Activated CD4-positive, alpha-beta T cell treated with anti-CD3 and anti-CD28 coated beads, Interleukin-2, amount 50 U/mL, for 48 hours (primary cell): ENCODE data around the gene NCK2.

ENCODE experiments used
- DNase-seq, 2 experiments: peaks; one replicate each; pipeline ENCODE4 v3.0.0-alpha.2; 2020

NCK2 gene

DNA sequence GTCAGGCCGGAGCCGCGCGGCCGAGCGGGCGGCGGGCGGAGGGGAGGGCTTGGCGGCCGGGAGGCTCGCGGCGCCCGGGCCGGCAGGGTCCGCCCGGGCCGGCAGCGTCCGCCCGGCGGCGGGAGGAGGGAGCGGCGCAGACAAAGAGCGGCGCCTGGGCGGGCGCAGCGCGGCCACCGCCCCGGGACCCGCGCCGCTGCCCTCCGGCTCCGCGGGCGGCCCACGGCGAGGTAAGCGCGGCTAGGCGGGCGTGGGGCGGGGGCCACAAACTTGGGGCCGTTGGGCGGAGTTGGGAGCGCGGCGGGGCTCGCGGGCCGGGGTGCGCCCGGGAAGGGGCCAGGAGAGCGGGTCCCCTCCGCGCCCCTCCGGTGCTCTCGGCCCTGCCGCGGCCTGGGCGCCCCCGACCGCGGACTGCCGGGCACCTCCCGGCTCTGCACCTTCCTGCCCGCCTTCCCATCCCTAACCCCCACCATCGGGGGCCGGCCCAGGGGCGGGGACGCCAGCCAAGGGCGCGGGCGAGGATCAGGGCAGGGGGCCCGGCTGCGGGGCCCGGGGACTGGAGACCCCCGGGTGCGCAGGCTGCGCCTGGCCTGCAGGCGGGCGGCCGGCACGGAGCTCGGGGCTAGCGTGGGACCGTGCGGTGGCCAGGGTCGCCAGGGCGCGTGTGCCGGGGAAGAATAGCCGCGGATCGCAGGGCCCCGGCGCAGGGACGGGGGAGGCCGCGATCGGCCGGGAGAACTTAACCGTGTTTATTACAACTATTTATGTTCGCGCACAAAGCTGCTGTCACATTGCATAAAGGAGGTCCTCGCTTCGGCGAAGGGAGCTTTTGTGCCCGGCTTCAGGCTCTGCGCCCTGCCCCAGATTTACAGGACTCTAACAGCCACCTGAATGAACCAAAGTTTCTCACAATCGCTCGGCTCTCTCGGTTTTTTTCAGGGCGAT lies at the start of gene NCK2:
NCK2 (plus strand) TSS at position 4 of the 945 bp plus-strand sequence. CDS start 110,152 bp downstream, outside the sequence.
- DNase-seq = no peak

DNA sequence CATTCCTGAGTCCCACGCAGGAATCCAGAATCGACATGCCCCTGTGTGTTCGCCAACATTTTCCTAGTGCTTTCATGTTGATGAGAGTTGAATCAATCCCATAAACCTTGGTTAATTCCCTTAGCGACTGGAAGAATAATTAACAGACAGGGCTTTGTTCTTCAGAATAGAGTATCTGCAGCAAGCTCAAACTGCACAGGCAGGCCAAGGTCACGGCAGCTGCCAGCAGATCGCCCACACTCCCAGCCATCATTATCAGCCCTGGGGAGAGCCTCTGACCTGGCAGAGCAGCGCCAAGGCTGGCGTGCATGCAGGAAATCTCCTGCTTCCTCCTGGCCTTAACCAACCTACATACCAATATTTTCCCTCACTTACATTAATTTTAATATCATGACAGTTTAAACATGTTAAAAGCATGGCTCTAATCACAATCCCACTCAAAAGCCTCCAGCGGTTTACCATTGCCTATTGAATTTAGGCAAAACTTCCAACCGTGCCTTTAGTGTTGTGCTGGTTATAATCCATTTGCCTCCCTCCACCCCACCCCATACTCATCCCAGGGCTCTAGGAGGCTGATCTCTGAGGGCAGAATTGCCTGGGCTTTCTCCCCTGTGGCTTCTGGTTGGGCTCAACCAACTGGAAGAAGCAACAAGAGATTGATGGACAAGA lies 46.8 kb upstream of the NCK2 start:
- DNase-seq = no peak

DNA sequence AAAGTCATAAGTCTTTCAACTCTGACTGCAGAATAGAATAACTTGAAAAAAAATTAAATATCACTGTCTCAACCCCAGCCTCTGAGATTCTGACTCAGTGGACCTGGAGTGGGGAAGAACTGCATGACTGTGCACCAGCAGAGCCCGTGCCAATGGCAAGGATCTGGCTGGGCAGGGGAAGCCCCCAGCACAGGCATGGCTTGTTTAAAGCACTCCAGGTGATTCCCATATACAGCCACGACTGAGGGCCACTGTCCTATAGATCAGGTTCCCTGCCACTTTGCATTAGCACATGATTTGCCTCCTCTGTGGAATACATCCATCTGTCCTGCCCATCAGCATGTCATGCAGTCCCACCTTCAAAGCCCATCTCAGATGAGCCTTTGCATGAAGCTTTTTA lies 45.9 kb upstream of the NCK2 start:
- DNase-seq = no peak

DNA sequence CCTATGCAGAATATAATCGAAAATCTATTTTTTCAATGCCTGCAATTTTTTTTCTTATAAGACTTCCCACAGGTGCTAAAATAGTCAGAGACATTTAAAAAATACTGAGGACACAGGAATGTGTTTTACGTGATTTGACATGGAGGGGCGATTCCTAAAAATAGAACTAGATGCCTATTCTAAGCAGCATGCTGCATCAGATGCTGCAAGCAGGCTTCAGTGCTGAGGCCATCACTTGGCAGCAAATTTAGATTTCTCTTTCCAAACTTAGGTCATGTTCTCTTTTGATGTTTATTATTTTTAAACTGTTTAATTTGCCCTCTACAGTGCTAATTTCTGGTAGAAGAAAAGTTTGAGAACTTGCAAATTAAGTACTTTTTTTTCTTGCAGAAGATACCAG lies 43.7 kb upstream of the NCK2 start:
- DNase-seq = no peak

DNA sequence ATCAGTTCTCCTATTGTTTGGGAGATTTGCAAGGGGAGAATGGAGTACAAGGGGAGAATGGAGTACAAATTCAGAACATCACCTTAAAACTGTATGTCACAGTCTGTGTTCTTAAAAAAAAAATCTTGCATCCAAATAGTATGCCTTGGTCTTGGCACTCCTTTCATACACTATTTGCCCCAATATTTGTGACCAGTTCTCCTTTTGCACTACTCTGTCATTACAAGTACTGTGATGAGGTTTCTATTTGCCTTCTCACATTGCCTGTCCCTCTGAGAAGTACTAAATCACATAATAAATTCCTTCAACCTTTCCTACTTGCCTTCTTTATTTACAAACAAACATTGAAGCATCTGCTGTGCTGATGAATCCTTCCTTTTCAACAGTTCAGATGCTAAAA lies 36.0 kb upstream of the NCK2 start:
- DNase-seq = no peak

DNA sequence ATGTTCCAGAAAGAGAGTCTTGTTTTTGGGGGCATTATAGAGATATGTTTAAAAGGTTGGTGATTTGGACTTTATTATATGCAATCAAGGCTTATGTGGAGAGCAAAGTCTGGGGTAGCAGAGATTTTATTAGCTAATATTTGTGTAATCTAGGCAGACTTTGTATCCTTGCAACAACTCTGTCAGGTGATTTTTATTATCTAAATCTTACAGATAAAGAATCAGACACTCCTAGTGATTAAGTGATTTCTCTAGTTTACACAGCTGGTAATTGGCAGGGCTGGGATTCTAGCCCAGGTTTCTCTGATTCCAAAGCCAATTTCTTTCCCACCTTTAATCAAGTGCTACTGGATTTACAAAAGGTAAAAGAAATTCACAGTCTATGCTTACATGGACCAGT lies 33.3 kb upstream of the NCK2 start:
- DNase-seq = no peak

DNA sequence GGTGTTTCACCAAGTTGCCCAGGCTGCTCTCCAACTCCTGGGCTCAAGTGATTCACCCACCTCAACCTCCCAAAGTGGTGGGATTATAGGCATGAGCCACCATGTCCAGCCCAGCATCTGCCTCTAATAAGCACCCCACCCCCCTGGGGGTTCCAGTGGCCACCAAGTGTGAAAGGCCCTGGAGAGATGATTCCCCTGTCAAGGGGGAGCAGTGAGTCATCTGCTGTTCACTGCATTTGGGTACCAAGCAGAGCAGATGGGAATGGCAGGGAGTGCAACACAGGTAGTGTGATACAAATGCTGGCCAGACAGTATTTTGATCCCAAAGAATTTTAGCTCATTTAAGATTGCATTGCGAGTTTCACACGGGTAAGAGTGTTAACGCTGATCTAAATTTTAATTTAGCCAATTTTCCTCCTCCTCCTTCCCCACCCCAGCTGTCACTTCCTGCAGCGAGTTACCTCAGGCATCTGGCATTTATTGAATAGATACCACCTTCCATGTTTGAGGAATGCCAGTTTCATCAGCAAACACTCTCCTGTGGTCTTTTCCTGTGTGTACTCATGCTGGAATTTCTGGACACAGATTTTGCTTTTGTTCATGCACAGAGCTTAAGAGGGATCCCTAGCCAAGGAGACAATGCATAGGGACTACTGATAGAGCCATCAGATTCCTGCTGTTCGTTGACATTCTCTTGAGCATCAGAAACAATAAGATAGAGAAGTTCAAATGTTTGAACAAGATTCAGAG lies 32.4 kb upstream of the NCK2 start:
- DNase-seq = no peak

DNA sequence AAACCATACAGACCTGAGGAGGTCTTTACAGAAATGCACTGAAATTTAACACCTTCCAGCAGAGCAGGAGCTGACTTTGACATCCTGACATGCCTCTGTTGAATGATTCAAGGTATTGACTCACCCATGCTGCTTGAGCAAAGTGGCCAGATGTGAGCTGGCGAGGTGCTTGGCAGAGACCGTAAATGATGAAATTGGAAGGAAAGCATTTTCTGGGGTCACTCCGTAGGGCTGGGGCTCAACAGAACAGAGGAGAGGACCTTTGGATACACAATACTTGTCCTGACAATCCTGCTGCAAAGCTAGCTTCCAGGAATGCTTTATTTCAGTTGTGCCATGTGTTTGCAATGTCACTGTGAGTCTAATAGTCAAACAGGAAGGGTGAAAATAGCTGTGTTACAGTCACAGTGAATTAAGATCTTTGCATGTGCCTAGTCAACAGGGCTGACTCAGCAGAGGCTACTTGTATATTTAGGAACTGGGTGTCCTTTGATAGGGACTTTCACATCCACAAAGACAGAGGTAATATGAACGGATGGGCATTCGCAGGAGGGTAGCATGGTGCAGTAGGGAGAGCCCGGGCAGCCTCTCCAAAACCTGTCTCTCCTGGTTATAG lies 31.6 kb upstream of the NCK2 start:
- DNase-seq = no peak

DNA sequence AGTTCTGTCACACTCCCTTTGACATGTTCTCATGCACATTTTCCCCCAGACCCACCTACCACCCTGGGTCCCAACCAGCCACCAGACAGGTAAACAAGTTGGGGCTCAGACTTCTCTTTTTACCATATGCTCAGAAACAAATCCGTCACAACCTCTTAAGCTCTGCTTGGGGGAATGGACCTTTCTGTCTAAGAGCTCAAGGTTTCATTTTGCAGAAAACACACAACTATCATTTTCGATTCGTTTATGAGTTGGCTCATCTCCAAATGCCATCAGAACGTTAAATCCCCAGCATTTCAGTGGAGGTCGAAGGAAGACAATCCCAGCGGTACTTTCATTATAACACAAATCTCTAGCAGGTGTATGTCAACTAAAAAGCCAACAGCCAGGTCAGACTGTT lies 30.6 kb upstream of the NCK2 start:
- no peak for DNase-seq

DNA sequence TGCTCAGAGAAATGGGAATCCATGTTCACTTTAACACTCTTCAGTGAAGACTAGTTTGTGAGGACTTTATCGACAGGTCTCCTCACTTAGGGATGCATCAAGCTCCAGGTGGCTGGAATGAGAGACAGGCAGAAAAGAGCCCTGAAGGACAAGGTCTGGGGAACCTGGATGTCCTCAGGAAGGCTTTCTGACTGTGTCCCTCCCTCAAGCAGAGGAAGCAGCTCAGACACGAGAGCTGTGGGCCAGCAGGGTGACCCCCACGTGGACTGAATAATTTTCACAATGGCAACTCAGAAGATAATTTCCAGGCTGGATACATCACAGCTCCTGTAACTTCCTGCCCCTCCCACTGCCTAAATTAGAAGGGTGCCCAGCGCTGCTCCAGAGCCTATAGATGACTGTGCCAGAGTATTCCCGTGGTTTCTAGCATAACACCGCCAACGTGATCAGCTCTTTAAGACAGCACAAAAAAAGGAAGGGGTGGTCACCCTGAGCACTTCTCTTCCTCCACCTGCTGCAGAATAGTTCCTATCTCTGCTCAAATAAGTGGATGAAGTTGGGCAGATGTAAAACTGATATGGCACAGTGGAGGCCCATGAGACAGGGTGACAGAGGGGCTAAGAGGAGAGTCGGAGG lies 25.7 kb upstream of the NCK2 start:
- DNase-seq = no peak

DNA sequence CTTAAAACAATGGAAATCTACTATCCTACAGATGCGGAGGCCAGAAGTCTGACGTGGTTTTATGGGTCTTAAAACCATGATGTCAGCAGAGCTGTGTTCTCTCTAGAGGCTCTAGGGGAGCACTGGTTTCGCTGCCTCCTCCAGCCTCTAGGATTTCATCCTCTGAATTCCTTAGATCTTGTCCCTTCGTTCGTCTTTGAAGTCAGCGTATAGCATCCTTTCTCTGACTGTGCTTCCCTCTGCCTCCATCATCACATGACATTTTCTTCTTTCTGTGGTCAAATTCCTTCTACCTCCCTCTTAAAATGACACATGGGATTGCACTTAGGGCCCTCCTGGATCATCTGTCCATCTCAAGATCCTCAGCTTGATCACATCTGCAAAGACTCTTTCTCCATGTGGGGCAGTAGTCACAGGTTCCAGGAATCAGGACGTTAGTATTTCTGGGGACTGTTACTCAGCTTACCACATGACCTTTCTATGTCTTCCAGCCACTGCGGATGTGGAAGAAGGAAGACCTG lies 22.7 kb upstream of the NCK2 start:
- no peak for DNase-seq

DNA sequence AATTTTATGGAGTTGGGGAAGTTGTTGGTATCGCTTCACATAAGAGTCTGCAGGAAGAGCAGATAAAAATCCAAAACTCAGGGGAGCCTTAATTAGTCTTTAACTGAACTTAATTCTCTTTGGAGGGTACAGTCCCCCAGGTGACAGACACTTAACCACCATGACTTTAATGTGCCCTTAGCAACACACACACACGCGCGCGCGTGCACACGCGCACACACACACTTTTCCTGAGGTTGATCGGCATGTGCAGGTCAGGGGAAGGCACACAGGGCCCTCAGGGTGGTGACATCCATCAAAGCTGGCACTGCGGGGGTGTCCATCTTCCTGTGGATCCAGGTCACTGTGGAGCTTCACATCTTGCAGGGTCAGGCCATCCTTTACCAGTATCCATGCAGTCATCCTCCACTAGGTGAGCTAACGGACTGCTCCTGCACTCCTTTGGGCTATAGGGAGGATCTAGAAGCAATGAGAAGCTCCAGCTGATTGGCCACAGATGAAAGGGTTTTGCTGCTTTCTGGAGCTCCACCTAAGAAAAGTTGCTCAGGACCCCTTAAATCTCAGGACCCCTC lies 21.9 kb upstream of the NCK2 start:
- no peak for DNase-seq

DNA sequence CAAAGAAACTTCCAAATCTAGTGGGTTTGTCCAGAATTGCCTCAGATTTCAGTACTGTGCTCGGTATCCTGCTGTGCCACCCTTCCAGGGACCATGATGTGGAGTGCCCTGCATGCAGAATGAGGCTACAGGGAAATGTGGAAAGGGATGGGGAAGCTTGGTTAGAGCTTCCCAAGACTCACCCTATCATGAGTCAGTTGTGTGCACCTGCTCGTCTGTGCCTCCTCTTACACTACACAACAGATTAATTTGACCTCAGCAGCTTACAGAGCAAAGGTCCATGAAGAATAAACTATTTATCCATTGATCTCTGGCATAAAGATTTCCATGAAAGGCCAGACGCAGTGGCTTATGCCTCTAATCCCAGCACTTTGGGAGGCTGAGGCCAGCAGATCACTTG lies 21.3 kb upstream of the NCK2 start:
- no peak for DNase-seq

DNA sequence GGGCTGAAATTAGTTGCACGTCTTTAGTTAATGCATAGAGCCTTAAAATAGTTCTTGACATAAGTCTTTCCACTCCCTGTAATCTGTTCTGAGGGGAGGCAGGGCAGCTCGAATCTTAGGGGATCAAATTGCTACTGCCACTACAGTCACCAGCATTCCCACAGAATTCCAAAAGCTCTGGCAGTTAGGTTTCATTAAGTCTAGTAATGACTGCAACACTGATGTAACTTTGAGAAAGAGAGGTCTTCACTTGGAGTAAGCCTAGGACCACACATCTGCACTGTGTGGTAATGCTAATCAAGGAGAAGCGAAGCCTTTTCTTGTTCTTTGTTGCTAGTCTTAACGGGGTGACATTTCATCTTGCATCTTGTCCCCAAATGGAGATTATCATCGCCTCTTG lies 19.3 kb upstream of the NCK2 start:
- no peak for DNase-seq

DNA sequence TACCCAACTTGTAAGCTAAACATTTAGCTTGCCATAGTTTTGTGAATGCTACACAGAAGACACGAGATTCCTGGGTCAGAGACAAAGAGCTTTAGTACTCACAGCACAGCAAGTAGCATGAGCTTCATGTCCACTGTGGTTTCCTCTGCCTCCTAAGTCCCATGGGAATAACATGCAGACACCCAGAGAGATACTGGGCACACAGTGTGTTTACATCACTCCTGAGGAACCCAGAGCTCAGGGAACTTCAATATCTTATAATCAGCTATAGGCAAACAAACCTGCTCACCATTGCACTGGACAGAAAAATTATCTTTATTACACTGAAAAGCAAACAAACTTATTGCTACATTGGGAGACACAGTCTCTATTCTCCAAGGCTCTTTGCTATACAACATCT lies 14.5 kb upstream of the NCK2 start:
- DNase-seq = no peak

DNA sequence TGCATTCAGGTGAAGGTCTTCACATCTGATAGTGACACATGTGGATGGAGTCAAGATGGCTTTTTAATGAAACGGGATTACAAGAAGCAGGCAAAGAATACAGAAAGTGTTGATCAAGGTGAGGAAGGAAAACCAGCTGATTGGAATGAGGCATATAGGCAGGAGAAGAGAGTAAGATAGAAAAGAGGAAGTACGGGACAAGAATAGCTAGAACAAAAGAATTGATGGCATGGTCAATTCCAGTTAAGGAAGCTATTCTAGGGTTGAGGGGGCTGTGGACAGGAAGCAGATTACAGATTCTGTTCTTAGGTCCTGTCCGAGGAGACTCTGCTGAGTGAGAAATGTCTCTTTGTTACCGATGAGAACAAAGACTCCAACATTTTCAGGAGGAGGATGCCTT lies 13.2 kb upstream of the NCK2 start:
- no peak for DNase-seq

DNA sequence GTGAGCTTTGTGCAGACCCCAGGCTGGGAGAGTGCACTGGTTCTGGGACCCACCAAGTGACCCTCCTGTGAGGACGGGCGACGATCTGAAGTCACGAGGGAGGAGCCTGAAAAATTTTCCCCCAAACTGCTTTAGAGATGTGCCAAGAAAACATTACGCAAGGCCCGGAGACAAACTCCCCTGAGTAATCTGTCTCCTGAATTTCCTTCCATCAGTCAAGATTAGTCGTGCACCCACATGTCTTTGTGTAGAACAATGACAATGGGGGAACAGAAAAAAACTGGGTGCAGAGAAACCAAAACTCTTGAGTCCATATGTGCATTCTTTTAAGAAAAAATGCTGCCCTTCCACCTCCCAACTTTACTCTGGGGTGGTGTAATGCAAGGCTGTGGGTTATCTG lies 12.6 kb upstream of the NCK2 start:
- no peak for DNase-seq

DNA sequence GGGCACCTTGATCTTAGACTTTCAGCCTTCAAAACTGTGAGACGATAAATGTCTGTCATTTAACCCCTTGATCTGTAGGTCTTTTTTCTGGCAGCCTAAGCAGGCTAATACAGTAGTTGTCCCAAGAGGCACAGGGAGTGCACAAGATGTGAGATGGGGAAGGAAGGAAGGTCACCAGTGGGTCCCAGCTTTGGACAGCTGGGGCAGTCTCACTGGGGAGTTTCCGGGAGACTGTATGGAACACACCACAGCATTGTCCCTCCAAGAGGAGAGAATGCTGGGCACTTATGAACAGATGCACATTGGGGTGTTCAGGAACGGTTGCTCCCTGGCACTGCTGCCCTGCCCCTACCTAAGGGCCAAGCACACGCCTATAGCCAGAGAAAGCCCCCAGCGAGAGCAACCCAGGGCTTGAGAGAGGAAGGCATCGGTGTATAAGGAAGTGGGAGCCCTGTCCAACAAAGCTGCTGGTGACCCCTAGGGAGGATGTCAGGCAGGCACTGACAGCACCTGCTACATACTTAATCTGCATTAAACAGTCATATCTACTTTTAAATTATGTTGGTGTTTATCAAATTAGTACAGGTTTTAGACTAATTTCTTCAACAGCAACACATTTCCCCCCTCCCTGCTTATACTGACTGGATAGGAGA lies 11.6 kb upstream of the NCK2 start:
- no peak for DNase-seq

DNA sequence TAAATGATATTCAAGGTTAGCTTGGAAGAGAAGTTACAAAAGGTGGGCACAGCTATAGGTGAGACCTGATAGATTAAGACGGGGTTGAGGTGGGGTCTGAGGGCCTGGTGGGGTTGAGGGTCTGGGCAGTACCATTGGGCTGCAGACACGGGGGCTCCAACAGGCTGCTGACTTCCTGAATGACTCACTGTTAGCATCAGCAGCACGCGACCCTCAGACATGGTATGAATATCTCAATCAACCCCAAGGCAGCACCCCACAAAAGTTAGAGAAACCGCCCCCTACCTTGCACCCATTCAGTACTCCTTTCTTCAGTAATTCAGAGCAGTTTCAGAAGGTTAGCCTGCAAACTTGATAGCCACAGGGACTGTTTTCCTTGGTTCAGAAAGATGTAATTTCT lies 10.8 kb upstream of the NCK2 start:
- no peak for DNase-seq

DNA sequence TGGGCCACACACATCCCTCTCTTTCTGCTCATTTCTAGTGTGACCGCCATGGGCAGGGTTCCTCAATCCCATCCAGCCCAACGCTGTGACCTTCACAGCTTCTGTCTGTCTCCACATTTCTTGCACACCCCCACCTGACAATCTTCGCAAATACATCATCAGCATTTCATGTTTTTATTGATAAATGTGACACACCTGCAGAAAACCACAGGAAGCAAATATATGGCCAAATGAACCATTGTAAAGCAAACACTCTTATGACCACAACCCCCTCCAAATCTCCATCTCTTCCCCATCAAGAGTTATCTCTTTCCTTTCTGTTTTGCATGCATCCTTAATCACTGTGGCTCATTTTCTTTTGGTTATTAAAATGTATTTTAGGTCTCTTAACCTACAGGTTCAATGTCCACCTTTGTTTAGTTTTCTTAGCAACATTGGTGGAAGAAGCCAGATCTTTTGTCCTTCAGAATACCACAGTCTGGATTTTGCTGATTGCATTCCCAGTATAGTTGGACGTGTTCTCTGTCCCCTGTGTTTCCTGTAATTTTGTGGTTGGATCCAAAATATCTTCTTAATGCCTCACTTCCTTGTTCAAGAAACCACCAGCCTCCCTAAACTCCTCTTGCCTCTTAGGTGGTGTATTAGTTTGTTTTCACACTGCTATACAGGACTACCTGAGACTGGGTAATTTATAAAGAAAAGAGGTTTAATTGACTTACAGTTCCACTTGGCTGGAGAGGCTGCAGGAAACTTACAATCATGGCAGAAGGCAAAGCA lies 9.8 kb upstream of the NCK2 start:
- DNase-seq = no peak

DNA sequence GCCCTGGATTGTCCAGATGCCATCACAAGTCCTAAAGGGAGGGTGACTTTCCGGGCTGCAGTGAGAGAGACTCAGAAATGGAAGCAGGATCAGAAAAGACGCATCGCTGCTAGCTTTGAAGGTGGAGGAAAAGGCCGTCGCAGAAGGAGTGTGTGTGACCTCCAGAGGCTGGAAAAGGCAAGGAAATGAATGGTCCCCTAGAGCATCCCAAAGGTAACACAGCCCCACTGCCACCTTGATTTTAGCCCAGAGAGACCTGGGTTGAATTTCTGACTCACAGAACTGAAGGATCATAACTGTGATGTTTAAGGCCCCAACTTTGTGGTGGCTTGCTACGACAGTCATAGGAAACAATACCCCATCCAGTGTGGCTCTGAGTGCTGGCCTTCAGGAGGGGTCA lies 8.6 kb upstream of the NCK2 start:
- no peak for DNase-seq
